GM12891 (cell line): ENCODE results near the gene CRK.

Experiments
- POLR2A ChIP-seq: IDR thresholded peaks from 2 replicates; pipeline ENCODE4 v1.6.1; 2011; ENCODE audit warnings: low read depth, low read length, control low read depth
- POLR2AphosphoS5 ChIP-seq: IDR thresholded peaks from 2 replicates; pipeline ENCODE4 v1.6.1; 2011; ENCODE audit warnings: low read depth, low read length, control low read depth

- TF ChIP-seq POLR2AphosphoS5 (no peak), POLR2A (0 out of 2 replicates have a peak, but pooled peaks have one; percentile 21)
Measured at GRCh38 chr17:1485423-1486376, 29.7 kb upstream of the CRK start.
